Endothelial cell of umbilical vein (primary cell): ENCODE data around the gene CASP9. TPM values are rescaled to one million over a fixed set of nuclear protein-coding genes. Genes with fewer than 3 reads are reported as not detected.
"Not testable (repeated sequence)": the region's sequence is repeated elsewhere in the genome, so short reads cannot be mapped to it uniquely, and the experiment has no call there.

Source experiments
- BruUV-seq: library from RNA; stranded (reverse); fragments of 400-500 nt; replicated peaks from 2 replicates; lab custom pipeline; 2021; lab: Mats Ljungman, UMichigan
- CTCF ChIA-PET: fragments of 300-600, 350-600 bp; sonication (Branson Sonifier 250); formaldehyde crosslinking; loops from one replicate; lab custom pipeline; 2021; ENCODE audit warnings: antibody characterized with exemption, inconsistent platforms; lab: Charles Lee
- POLR2A ChIA-PET: fragments of 300-600, 350-600 bp; sonication (Branson Sonifier 250); formaldehyde crosslinking; loops from one replicate; lab custom pipeline; 2021; ENCODE audit warnings: antibody characterized with exemption, inconsistent platforms; lab: Charles Lee
- DNase-seq: peaks from one replicate; pipeline ENCODE4 v3.0.0-alpha.2; 2011; ENCODE audit warnings: low read depth, low spot score
- FAIRE-seq: peaks from 2 replicates; lab custom pipeline; 2011; peaks lifted over from hg19 to GRCh38; lab: Jason Lieb, UNC
- H2AFZ ChIP-seq: 2 replicates; pipeline ENCODE4 v1.6.0; 2012; ENCODE audit warnings: low read depth, low read length, control low read depth, inconsistent platforms
- H3K27ac ChIP-seq: 2 replicates; pipeline ENCODE4 v1.5.1; 2011; ENCODE audit warnings: low read depth, mild to moderate bottlenecking, control low read depth, low read length, moderate library complexity; ENCODE audit not compliant: insufficient read depth
- H3K27me3 ChIP-seq, 2 experiments: 2 replicates each; pipeline versions ENCODE4 v1.6.0 to v1.6.1; 2011; ENCODE audit warnings: low read length in 2 of 2, mixed read lengths in 1 of 2; ENCODE audit not compliant: control insufficient read depth in 2 of 2, insufficient read depth in 2 of 2
- H3K36me3 ChIP-seq, 2 experiments: 2 replicates in 1 of 2; 3 replicates in 1 of 2; pipeline ENCODE4 v1.5.1; 2011; ENCODE audit warnings: low read length in 2 of 2, mild to moderate bottlenecking in 1 of 2, moderate library complexity in 1 of 2; ENCODE audit not compliant: control insufficient read depth in 2 of 2, insufficient read depth in 2 of 2; ENCODE audit errors: extremely low read depth in 1 of 2
- H3K4me1 ChIP-seq: 3 replicates; pipeline ENCODE4 v1.5.1; 2011; ENCODE audit warnings: mild to moderate bottlenecking, low read length; ENCODE audit not compliant: control insufficient read depth, insufficient read depth; ENCODE audit errors: extremely low read depth
- H3K4me2 ChIP-seq: 2 replicates; pipeline ENCODE4 v1.6.1; 2011; ENCODE audit warnings: low read length, control low read depth, mixed read lengths; ENCODE audit not compliant: insufficient read depth
- H3K4me3 ChIP-seq, 3 experiments: fragments of 200-600 bp in 1 of 3; sonication (generic), shearing (Covaris generic) in 1 of 3; replicated peaks in 1 of 3; 2 replicates each; pipeline ENCODE4 v1.5.1; 2011 to 2016; ENCODE audit warnings: control low read depth in 3 of 3, low read length in 3 of 3, mild to moderate bottlenecking in 2 of 3, inconsistent platforms in 1 of 3, low read depth in 1 of 3, moderate library complexity in 1 of 3; ENCODE audit not compliant: insufficient read depth in 1 of 3
- H3K79me2 ChIP-seq: 2 replicates; pipeline ENCODE4 v1.6.0; 2012; ENCODE audit warnings: low read length, inconsistent platforms; ENCODE audit not compliant: control insufficient read depth, insufficient read depth
- H3K9ac ChIP-seq: replicated peaks from 2 replicates; pipeline ENCODE3; 2011; ENCODE audit warnings: low read length, control low read depth; ENCODE audit not compliant: insufficient read depth; ENCODE audit errors: extremely low read depth
- H3K9me1 ChIP-seq: replicated peaks from 3 replicates; pipeline ENCODE4 v1.6.0; 2011; ENCODE audit warnings: mild to moderate bottlenecking, low read length; ENCODE audit not compliant: control insufficient read depth, insufficient read depth; ENCODE audit errors: extremely low read depth
- H3K9me3 ChIP-seq: replicated peaks from 2 replicates; pipeline ENCODE4 v1.5.1; 2012; ENCODE audit warnings: low read length, inconsistent platforms; ENCODE audit not compliant: control insufficient read depth, insufficient read depth
- H4K20me1 ChIP-seq: replicated peaks from 2 replicates; pipeline ENCODE3; 2011; ENCODE audit warnings: mild to moderate bottlenecking, low read length; ENCODE audit not compliant: control insufficient read depth, insufficient read depth; ENCODE audit errors: extremely low read depth
- EZH2 ChIP-seq: IDR thresholded peaks from 2 replicates; pipeline ENCODE4 v1.6.1; 2012; ENCODE audit warnings: borderline replicate concordance, low read depth, mild to moderate bottlenecking, moderate library complexity, low read length, inconsistent platforms; ENCODE audit not compliant: severe bottlenecking
- FOS ChIP-seq: IDR thresholded peaks from 2 replicates; pipeline ENCODE4 v1.6.1; 2011; ENCODE audit warnings: mild to moderate bottlenecking, low read length, moderate library complexity, borderline replicate concordance; ENCODE audit not compliant: insufficient read depth
- GATA2 ChIP-seq: IDR thresholded peaks from 2 replicates; pipeline ENCODE4 v1.7.0; 2011; ENCODE audit warnings: low read depth, mild to moderate bottlenecking, moderate library complexity, mixed read lengths, low read length; ENCODE audit not compliant: insufficient read length, insufficient read depth
- JUN ChIP-seq: IDR thresholded peaks from 2 replicates; pipeline ENCODE4 v1.6.1; 2011; ENCODE audit warnings: borderline replicate concordance, low read depth; ENCODE audit not compliant: insufficient read length, insufficient read depth
- MAX ChIP-seq: IDR thresholded peaks from 2 replicates; pipeline ENCODE4 v1.6.1; 2011; ENCODE audit not compliant: insufficient read depth, insufficient read length
- MYC ChIP-seq: IDR thresholded peaks from one replicate; pipeline ENCODE4 v1.6.1; 2011; ENCODE audit warnings: mild to moderate bottlenecking, low read depth, low read length
- POLR2AphosphoS5 ChIP-seq: IDR thresholded peaks from 2 replicates; pipeline ENCODE4 v1.6.1; 2012; ENCODE audit warnings: low read depth, mild to moderate bottlenecking, control low read depth, low read length, moderate library complexity; ENCODE audit not compliant: insufficient read depth
- dilution Hi-C: fragments of 300-500 bp; cut with MboI; formaldehyde crosslinking; loops from one replicate; pipeline ENCODE4 v1.15.0; 2019; ENCODE audit warnings: low sequenced_read_pairs; ENCODE audit not compliant: extremely low pct_ligation_motif_present
- intact Hi-C: fragments of 100-400 bp; cut with micrococcal nuclease; formaldehyde crosslinking; loops from one replicate; pipeline ENCODE4 v1.10.0; 2022
- polyA plus RNA-seq, 4 experiments: library from polyadenylated mRNA; depleted of rRNA in 3 of 4; stranded (reverse) in 3 of 4; unstranded in 1 of 4; fragments of >200 nt; gene quantifications; 2 replicates each; pipeline versions ENCODE4 v1.2.1 to v1.2.3, GENCODE V29; 2011 to 2012; ENCODE audit warnings: missing spikeins in 1 of 4
- total RNA-seq: library from RNA; stranded (reverse); gene quantifications from 2 replicates; pipeline ENCODE4 v1.2.3, GENCODE V29; 2021
- TF ChIP-seq, protein P1 (sequence below), 2 donors: IDR thresholded peaks; 1 replicate in 1 of 2; 2 replicates in 1 of 2; pipeline ENCODE4 v1.5.1; 2011; ENCODE audit warnings: low read length in 2 of 2, mild to moderate bottlenecking in 2 of 2, moderate library complexity in 2 of 2, control low read depth in 1 of 2, inconsistent platforms in 1 of 2, low read depth in 1 of 2; ENCODE audit not compliant: insufficient read depth in 1 of 2; ENCODE audit errors: extremely low read depth in 1 of 2

The CASP9 gene
- total and polyA plus RNA-seq, 2 donors (not counting 3 experiments of a cell fraction or from before 2014, with no cell fraction given): 10.5 to 14.1 TPM

- CTCF ChIA-PET: no interaction called here
- dilution Hi-C loops (no loop called here), intact Hi-C loops (no loop called here)
- DNase-seq (no peak), FAIRE-seq (no peak)
- no peaks in the 10 kb centered on the region for H3K27me3 ChIP-seq
- no peak for TF ChIP-seq MYC
- TF ChIP-seq POLR2AphosphoS5: no peak
- TF ChIP-seq, protein P1, sequence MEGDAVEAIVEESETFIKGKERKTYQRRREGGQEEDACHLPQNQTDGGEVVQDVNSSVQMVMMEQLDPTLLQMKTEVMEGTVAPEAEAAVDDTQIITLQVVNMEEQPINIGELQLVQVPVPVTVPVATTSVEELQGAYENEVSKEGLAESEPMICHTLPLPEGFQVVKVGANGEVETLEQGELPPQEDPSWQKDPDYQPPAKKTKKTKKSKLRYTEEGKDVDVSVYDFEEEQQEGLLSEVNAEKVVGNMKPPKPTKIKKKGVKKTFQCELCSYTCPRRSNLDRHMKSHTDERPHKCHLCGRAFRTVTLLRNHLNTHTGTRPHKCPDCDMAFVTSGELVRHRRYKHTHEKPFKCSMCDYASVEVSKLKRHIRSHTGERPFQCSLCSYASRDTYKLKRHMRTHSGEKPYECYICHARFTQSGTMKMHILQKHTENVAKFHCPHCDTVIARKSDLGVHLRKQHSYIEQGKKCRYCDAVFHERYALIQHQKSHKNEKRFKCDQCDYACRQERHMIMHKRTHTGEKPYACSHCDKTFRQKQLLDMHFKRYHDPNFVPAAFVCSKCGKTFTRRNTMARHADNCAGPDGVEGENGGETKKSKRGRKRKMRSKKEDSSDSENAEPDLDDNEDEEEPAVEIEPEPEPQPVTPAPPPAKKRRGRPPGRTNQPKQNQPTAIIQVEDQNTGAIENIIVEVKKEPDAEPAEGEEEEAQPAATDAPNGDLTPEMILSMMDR (IDR thresholded peaks at IDR 0.05; ENCODE audit: extremely low read depth in 1 of 2, insufficient read depth in 1 of 2, low read depth in 1 of 2, low read length in 2 of 2): no peak
- TF ChIP-seq FOS: no peak
- TF ChIP-seq GATA2: no peak
- TF ChIP-seq JUN: no peak
- TF ChIP-seq EZH2: no peak
- TF ChIP-seq MAX: no peak
- no TSS peak for BruUV-seq
- H4K20me1 ChIP-seq: no peaks in the 10 kb centered on the region
- POLR2A ChIA-PET: no interaction called here
- no peak overlapping the region for H3K27ac ChIP-seq
- no peaks in the 10 kb centered on the region for H3K9me1 ChIP-seq
- no peaks in the 10 kb centered on the region for H3K4me1 ChIP-seq
- no peaks in the 10 kb centered on the region for H3K9me3 ChIP-seq
- H2AFZ ChIP-seq: no peak overlapping the region
- H3K4me3 ChIP-seq: no peak overlapping the region
- no peaks in the 10 kb centered on the region for H3K79me2 ChIP-seq
- H3K4me2 ChIP-seq: no peak overlapping the region
- H3K9ac ChIP-seq: no peak overlapping the region
- no peaks in the 10 kb centered on the region for H3K36me3 ChIP-seq
These were observed 40.0 kb downstream of the CASP9 start for GRCh38 chr1:15483971-15484370.

- H3K4me2 ChIP-seq, FAIRE-seq, H4K20me1 ChIP-seq, H2AFZ ChIP-seq, dilution Hi-C loops, intact Hi-C loops, H3K79me2 ChIP-seq, BruUV-seq, H3K9me3 ChIP-seq, POLR2A ChIA-PET, H3K27ac ChIP-seq, H3K9me1 ChIP-seq, H3K9ac ChIP-seq, H3K27me3 ChIP-seq, DNase-seq, H3K4me3 ChIP-seq, H3K4me1 ChIP-seq, H3K36me3 ChIP-seq: not testable (repeated sequence)
- CTCF ChIA-PET: interaction anchor here (0.6 kb wide), 1 partner anchor 85 kb away, joined by 3 read pairs; no protein-coding TSS in a partner anchor
These were observed 41.0 kb downstream of the CASP9 start for GRCh38 chr1:15482983-15483543.

- CTCF ChIA-PET, intact Hi-C loops, H3K9me1 ChIP-seq, DNase-seq, H3K36me3 ChIP-seq, H3K79me2 ChIP-seq, H3K27me3 ChIP-seq, H3K4me3 ChIP-seq, POLR2A ChIA-PET, H3K4me2 ChIP-seq, H2AFZ ChIP-seq, FAIRE-seq, BruUV-seq, H4K20me1 ChIP-seq, H3K4me1 ChIP-seq, H3K9ac ChIP-seq, H3K9me3 ChIP-seq, dilution Hi-C loops, H3K27ac ChIP-seq: not testable (repeated sequence)
These were observed 41.6 kb downstream of the CASP9 start for GRCh38 chr1:15482455-15482854.
